Gastrocnemius medialis (tissue), 4 donors: ENCODE data around the gene FAM72B.
"Not testable (repeated sequence)": the region's sequence is repeated elsewhere in the genome, so short reads cannot be mapped to it uniquely, and the experiment has no call there.

Experiments
- POLR2A ChIP-seq, 2 donors: fragments of 450-650 bp; IDR thresholded peaks; one replicate each; pipeline ENCODE4 v1.6.1; 2017; ENCODE audit warnings: antibody characterized with exemption in 2 of 2, mild to moderate bottlenecking in 2 of 2, moderate library complexity in 2 of 2
- TF ChIP-seq, protein P1 (sequence below), 5 experiments: fragments of 450-650 bp in 3 of 5; fragments of 200-600 bp in 2 of 5; sonication (generic) in 2 of 5; IDR thresholded peaks in 4 of 5; conservative IDR thresholded peaks in 1 of 5; 1 replicate in 4 of 5; 2 replicates in 1 of 5; pipeline ENCODE4 v1.5.1; 2016 to 2019; ENCODE audit warnings: antibody characterized with exemption in 5 of 5, mild to moderate bottlenecking in 3 of 5, moderate library complexity in 3 of 5

DNA sequence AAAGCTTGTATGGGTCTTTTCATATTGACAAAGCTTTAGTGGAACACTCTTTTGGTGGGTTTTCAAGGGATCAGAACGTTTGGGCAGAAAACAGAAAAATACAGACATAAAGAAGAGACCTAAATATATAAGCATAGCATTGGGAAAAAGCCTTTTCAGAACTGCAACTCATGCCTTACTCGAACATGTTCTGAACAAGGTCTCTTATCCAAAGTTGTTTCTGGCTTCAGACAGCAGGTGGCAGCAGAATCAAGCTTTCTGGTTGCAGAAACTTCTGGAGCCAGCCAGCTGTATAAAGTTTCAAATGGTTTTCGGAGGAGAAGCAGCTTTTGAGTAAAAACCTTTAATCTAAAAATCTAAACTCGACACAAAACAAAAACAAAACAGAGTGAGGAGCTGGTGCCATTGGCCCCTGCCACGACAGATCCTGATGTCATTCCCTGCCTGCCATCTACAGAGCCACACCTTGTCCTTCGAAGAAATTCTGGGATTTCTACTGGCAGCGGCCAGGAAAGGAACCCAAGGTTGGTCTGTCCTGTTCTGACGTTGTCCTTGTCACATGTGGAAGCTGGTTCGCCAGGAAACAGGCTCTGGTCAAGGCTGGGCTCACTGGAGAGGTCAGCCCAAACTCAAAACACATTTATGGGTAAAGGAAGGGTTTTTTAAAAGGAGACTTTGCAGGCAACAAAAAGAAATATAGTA lies 35.5 kb downstream of the FAM72B start:
- TF ChIP-seq POLR2A (IDR thresholded peaks at IDR 0.05): not testable (repeated sequence)
- TF ChIP-seq, protein P1, sequence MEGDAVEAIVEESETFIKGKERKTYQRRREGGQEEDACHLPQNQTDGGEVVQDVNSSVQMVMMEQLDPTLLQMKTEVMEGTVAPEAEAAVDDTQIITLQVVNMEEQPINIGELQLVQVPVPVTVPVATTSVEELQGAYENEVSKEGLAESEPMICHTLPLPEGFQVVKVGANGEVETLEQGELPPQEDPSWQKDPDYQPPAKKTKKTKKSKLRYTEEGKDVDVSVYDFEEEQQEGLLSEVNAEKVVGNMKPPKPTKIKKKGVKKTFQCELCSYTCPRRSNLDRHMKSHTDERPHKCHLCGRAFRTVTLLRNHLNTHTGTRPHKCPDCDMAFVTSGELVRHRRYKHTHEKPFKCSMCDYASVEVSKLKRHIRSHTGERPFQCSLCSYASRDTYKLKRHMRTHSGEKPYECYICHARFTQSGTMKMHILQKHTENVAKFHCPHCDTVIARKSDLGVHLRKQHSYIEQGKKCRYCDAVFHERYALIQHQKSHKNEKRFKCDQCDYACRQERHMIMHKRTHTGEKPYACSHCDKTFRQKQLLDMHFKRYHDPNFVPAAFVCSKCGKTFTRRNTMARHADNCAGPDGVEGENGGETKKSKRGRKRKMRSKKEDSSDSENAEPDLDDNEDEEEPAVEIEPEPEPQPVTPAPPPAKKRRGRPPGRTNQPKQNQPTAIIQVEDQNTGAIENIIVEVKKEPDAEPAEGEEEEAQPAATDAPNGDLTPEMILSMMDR (IDR thresholded peaks at IDR 0.05 in 4 of 5, conservative IDR thresholded peaks at IDR 0.05 in 1 of 5): peak in 2 of 5 experiments; percentile 15 to 22
